Activated T-helper 17 cell treated with anti-CD3 and anti-CD28 coated beads, Interleukin-2, amount 50 U/mL, for 72 hours (primary cell): ENCODE measurements around the gene EYA3. TPM values are rescaled to one million over a fixed set of nuclear protein-coding genes. Genes with fewer than 3 reads are reported as not detected.

ENCODE experiments used
- ATAC-seq: fragments of 150-1000 bp; cut with Tn5 transposase; replicated peaks from 2 replicates; pipeline ENCODE4 v1.10.0; 2021; ENCODE audit warnings: mild to moderate bottlenecking, moderate library complexity
- H3K27ac Mint-ChIP-seq: one replicate; pipeline ENCODE4 v1.8.0; 2022; ENCODE audit warnings: mixed read lengths
- H3K27me3 Mint-ChIP-seq: one replicate; pipeline ENCODE4 v1.8.0; 2022; ENCODE audit warnings: mixed read lengths
- H3K36me3 Mint-ChIP-seq: one replicate; pipeline ENCODE4 v1.8.0; 2022; ENCODE audit warnings: low read depth, mild to moderate bottlenecking, mixed read lengths
- H3K4me1 Mint-ChIP-seq: one replicate; pipeline ENCODE4 v1.8.0; 2022; ENCODE audit warnings: mixed read lengths
- H3K4me3 Mint-ChIP-seq: one replicate; pipeline ENCODE4 v1.8.0; 2022; ENCODE audit warnings: mild to moderate bottlenecking, mixed read lengths
- H3K9me3 Mint-ChIP-seq: one replicate; pipeline ENCODE4 v1.8.0; 2022; ENCODE audit warnings: mixed read lengths
- total RNA-seq, 2 donors: library from RNA; stranded (reverse); gene quantifications; one replicate each; pipeline ENCODE4 v1.2.3, GENCODE V29; 2022

Gene EYA3, protein sequence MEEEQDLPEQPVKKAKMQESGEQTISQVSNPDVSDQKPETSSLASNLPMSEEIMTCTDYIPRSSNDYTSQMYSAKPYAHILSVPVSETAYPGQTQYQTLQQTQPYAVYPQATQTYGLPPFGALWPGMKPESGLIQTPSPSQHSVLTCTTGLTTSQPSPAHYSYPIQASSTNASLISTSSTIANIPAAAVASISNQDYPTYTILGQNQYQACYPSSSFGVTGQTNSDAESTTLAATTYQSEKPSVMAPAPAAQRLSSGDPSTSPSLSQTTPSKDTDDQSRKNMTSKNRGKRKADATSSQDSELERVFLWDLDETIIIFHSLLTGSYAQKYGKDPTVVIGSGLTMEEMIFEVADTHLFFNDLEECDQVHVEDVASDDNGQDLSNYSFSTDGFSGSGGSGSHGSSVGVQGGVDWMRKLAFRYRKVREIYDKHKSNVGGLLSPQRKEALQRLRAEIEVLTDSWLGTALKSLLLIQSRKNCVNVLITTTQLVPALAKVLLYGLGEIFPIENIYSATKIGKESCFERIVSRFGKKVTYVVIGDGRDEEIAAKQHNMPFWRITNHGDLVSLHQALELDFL
- 10 to 100 TPM; 33.7 to 40.8 TPM for total RNA-seq

DNA sequence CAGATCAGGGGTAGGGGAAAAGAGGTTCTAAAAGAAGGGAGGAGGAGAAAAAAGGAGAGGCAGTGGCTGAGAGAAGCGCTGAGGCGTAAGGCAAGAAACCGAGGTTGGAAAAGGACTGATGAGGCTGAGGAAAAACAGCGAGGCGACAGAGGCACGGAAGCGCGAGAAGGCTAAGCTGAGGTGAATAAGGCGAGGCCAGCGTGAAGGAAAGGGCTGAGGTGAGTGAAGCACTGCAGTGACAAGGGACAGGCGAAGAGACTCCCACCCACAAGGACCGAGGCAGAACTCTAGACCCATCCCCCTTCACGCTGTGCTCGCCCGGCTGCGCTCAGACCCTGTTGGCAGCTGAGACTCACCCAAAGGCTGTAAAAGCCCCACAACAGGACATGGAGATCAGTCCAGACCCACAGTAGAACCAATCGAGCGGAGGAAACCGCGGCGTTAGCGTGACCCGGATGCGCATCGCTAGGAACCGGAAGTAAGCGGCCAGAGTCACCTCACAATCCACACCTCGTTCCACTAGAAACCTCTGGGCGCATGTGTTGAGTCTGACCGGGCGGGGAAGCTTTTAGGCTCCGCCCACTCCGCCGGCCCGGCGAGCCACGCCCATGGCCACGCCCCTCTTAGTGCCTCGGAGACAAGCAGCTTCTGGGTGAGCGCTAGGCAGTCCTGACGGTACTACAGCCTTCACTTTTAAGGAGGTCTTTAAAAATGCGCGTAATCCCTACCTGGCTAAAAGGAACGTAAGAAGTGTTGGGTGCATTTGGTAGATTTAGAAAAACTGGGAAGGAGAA, at the start of gene EYA3:
TSS of gene EYA3 (minus strand) at position 443 of the 794 bp plus-strand sequence. CDS start 30,584 bp downstream, outside the sequence.
- ATAC-seq = peak; percentile 95
- H3K36me3 Mint-ChIP-seq = no peaks in the 10 kb centered on the region

DNA sequence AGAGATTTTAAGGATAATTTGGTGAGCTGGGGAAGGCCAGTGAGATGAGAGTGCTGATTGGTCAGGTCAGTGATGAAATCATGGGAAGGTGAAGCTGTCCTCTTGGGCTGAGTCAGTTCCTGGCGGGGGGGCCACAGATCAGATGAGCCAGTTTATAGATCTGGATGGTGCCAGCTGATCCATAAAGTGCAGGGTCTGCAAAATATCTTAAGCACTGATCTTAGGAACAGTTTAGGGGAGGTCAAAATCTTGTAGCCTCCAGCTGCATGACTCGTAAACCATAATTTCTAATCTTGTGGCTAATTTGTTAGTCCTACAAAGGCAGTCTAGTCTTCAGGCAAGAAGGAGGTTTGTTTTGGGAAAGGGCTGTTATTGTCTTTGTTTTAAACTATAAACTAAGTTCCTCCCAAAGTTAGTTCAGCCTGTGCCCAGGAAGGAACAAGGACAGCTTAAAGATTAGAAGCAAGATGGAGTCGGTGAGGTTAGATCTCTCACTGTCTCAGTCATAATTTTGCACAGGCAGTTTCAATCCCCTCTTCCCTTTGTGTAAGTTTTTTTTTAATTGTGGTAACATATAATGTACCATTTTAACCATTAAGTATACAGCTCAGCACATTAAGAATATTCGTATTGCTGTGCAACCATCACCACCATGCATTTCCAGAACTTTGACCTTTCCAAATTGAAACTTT, 48.7 kb upstream of the EYA3 start:
- peaks cover 6% of the 10 kb centered on the region for H3K4me1 Mint-ChIP-seq
- peaks cover 13% of the 10 kb centered on the region for H3K27me3 Mint-ChIP-seq
- no peaks in the 10 kb centered on the region for H3K9me3 Mint-ChIP-seq
- H3K27ac Mint-ChIP-seq = no peak overlapping the region
- ATAC-seq = no peak
- H3K36me3 Mint-ChIP-seq = no peaks in the 10 kb centered on the region
- no peak overlapping the region for H3K4me3 Mint-ChIP-seq

More for the DNA sequence above, at the start of gene EYA3:
- H3K27me3 Mint-ChIP-seq = no peaks in the 10 kb centered on the region
- peak within 1 kb of the TSS; percentile 99 for H3K4me3 Mint-ChIP-seq
- H3K9me3 Mint-ChIP-seq = no peaks in the 10 kb centered on the region
- peaks cover 23% of the 10 kb centered on the region for H3K4me1 Mint-ChIP-seq
- peak within 1 kb of the TSS; percentile 96 for H3K27ac Mint-ChIP-seq

DNA sequence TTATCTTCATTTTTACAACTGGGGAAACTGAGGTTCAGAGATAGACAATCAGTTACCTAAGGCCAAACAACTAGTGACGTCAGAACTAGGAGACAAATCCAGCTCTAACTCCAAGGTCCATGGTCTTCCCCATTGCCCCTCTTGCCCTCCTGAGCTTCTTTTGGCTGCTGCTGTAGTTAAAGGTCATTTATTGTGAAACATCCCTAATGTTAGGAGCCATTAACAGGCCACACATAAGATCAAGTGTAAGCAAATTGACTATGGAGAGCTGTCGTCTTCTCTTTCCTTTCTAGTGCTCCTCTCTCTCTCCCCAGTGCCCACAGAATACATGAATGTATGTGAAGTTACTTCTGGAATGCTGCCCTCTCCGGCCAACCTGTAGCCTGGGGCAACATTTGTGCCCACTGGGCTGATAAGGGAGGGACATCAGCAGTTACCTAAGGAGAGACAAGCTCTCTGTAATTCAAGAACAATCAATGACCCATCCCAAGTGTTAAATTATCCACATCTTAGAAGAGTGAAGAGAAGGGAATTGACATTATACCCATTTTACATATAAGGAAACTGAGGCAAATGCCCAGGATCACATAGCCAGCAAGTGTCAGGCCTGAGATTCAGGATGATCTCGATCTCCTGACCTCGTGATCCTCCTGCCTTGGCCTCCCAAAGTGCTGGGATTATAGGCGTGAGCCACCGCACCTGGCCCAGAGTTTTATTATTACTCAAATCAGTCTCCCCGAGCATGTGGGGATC, 47.9 kb upstream of the EYA3 start:
- peaks cover 13% of the 10 kb centered on the region for H3K27me3 Mint-ChIP-seq
- ATAC-seq = no peak

DNA sequence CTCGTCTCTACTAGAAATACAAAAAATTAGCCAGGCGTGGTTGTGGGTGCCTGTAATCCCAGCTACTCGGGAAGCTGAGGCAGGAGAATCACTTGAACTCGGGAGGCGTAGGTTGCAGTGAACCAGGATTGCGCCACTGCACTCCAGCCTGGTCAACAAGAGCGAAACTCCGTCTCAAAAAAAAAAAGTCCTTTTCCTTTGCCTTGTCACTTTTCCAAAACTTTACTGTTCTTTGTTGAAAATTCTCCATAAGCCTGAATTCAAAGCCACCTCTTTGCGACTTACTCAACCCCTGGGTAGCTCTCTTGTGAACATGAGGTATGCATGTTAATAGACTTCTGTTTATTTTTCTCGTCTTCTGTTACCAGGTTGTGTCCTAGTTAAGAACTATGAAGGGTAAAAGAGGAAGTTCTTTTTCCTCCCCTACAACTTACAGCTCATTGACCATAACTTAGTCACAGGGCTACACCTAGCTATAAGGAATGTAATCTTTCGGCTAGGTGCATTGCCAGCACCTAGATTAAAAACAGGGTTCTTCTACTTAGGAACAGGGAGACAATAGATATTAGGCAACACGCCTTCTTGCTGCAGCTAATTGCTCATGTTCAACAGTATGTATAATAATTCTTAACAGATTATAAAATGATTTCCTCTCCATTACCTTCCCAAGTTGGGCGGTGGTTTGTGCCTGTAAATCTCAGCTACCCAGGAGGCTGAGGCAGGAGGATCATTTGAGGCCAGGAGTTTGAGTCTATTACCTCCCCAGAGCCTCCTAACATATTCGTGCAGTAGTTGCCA, 47.2 kb upstream of the EYA3 start:
- Mint-ChIP-seq H3K27me3 (peaks cover 13% of the 10 kb centered on the region), H3K9me3 (no peaks in the 10 kb centered on the region), H3K36me3 (no peaks in the 10 kb centered on the region), H3K4me1 (peaks cover 6% of the 10 kb centered on the region), H3K4me3 (no peak overlapping the region), H3K27ac (no peak overlapping the region)
- ATAC-seq = no peak

More for the DNA sequence above, 47.9 kb upstream of the EYA3 start:
- Mint-ChIP-seq H3K36me3 (no peaks in the 10 kb centered on the region), H3K9me3 (no peaks in the 10 kb centered on the region), H3K4me1 (peaks cover 6% of the 10 kb centered on the region), H3K4me3 (no peak overlapping the region), H3K27ac (no peak overlapping the region)

DNA sequence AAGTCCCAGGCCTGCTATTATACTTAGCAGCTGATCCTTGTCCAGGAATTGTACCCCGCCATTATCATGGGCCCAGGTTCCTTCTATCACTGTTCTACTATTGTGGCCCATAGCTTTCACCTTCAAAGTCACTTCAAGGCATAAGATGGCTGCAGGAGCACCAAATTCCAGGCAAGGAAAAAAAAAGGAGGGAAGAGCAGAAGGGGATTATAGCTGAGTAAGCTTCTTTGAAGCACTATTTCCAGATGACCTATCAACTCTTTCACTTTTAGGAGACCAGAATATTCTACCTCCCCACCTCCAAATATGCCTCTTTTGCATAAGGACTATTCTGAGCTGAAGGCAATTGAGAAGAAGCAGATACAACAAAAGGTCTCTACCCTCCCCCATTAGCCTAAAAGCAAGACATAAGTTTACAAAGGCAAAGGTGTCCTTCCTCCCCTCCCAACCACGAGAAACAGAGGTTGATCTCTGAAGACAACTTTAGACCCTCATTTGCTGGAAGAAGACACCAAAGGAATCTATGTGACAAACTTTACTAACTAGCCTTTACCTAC, 46.3 kb upstream of the EYA3 start:
- ATAC-seq = no peak
- Mint-ChIP-seq H3K4me3 (no peak overlapping the region), H3K27me3 (peaks cover 13% of the 10 kb centered on the region), H3K4me1 (peaks cover 6% of the 10 kb centered on the region), H3K36me3 (no peaks in the 10 kb centered on the region), H3K27ac (no peak overlapping the region), H3K9me3 (no peaks in the 10 kb centered on the region)

DNA sequence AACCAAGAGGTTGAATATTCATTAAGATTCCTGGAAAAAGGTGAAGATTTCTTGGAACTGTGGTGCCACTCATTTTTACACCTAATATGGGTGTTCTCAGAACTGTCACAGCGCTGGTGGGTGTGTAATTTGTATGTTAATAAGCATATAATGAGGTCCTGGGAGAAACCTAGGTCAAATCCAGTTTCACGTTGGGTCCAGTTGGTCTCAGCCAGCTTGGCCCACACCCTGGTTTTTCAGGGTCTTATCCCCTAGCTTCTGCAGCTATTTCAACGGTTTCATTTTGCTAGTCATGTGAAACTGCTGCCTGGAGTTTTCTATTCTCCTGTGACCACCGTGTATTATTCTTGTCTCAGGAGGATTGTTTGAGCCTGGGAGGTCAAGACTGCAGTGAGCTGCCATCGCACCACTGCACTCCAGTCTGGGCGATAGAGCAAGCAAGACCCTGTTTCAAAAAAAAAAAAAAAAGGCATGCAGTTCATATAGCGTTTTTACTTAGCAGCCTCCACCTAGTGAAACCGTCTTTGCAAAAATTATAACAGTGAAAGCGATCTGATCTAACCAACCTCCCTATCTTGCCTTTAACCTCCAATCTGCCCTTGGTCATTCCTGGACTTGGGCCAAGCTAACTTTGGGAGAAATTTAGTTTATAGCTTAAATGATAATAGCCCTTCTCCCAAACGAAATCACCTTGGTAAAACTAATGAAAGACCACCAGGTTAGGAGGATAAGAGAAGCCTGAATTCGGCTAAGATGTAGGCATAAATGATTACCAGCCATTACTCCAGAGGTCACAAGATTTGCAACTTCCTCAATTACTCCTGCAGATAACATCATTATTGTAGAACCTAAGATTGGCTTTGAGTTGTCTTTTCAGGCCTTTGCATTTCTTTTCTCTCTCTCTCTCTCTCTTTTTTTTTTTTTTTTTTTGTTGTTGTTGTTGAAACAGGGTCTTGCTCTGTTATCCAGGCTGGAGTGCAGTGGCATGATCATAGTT, 44.1 kb upstream of the EYA3 start:
- ATAC-seq = no peak
- no peaks in the 10 kb centered on the region for H3K9me3 Mint-ChIP-seq
- no peaks in the 10 kb centered on the region for H3K4me1 Mint-ChIP-seq
- no peak overlapping the region for H3K4me3 Mint-ChIP-seq
- H3K27ac Mint-ChIP-seq = no peak overlapping the region
- H3K27me3 Mint-ChIP-seq = peaks cover 12% of the 10 kb centered on the region
- H3K36me3 Mint-ChIP-seq = no peaks in the 10 kb centered on the region

DNA sequence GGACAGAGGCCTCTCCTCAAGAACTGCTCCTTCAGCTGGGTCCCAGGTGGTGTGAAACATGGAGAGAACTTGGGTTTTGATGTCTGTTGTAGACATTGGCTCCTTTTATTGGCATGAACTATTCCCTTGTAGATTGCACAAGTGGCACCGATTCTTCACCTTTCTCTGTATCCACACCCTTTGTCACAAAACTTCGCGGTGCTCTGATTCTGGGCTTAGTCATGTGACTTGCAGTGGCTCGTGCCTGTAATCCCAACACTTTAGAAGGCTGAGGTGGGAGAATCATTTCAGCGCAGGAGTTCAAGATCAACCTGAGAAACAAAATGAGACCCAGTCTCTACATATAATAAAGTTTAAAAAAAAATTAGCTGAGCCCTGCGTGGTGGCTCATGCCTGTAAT, 42.5 kb upstream of the EYA3 start:
- no peak for ATAC-seq
- H3K27me3 Mint-ChIP-seq = peaks cover 16% of the 10 kb centered on the region
- H3K36me3 Mint-ChIP-seq = no peaks in the 10 kb centered on the region
- H3K4me1 Mint-ChIP-seq = no peaks in the 10 kb centered on the region
- no peak overlapping the region for H3K27ac Mint-ChIP-seq
- H3K9me3 Mint-ChIP-seq = no peaks in the 10 kb centered on the region
- H3K4me3 Mint-ChIP-seq = no peak overlapping the region

DNA sequence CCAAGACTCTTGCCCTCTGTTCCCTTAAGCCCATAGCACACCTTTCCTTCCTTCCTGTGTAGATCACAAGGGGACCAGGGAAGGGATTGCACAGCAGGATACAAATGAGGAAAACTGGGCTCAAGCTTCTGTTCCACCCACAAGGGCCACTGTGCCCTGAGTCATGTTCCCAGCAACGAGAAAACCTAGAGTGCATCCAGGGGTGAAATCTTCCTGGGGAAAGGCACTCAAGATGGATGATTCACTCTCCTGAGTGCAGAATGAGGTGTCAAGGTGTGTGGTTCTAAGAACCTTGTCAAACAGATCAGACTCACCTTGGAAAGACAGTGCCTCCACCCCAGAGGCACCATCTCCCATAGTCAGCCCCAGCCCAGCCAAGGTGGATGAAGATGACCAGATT, 40.7 kb upstream of the EYA3 start:
- no peak overlapping the region for H3K27ac Mint-ChIP-seq

DNA sequence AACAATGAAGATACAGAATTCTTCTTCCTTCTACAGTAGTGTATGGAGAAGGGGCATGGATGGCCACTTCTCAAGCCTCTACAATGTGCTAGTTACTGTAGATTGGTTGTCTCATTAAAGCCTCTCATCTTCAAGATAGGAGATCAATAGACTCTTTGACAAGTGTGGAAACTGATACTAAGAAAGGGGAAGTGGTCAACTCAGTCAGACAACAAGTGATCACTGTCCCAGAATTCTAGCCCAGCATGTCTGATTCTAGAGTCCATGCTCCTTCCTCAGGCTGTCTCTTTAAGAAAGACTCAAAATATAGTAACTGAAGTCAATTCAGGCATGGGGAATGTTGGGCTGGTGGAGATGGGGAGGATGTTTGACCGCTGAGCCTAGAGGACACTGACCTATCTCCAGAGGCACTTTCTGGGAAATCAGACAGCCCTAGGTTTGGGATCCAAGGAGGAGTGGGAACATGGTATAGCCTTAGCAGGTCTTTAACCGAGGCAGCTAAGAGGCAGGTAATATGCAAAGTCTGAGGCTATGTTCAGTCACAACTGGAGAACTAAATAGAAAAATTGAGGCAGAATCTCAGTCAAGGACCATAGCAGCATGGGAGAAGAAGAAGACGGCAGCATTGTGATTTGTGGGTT, 39.3 kb upstream of the EYA3 start:
- Mint-ChIP-seq H3K27ac (no peak overlapping the region), H3K27me3 (peaks cover 14% of the 10 kb centered on the region), H3K9me3 (no peaks in the 10 kb centered on the region), H3K36me3 (no peaks in the 10 kb centered on the region), H3K4me1 (no peaks in the 10 kb centered on the region), H3K4me3 (no peak overlapping the region)
- peak; percentile 14 for ATAC-seq

More for the DNA sequence above, 40.7 kb upstream of the EYA3 start:
- H3K36me3 Mint-ChIP-seq = no peaks in the 10 kb centered on the region
- no peaks in the 10 kb centered on the region for H3K4me1 Mint-ChIP-seq
- no peak overlapping the region for H3K4me3 Mint-ChIP-seq
- H3K27me3 Mint-ChIP-seq = peaks cover 14% of the 10 kb centered on the region
- peak; percentile 11 for ATAC-seq
- no peaks in the 10 kb centered on the region for H3K9me3 Mint-ChIP-seq

DNA sequence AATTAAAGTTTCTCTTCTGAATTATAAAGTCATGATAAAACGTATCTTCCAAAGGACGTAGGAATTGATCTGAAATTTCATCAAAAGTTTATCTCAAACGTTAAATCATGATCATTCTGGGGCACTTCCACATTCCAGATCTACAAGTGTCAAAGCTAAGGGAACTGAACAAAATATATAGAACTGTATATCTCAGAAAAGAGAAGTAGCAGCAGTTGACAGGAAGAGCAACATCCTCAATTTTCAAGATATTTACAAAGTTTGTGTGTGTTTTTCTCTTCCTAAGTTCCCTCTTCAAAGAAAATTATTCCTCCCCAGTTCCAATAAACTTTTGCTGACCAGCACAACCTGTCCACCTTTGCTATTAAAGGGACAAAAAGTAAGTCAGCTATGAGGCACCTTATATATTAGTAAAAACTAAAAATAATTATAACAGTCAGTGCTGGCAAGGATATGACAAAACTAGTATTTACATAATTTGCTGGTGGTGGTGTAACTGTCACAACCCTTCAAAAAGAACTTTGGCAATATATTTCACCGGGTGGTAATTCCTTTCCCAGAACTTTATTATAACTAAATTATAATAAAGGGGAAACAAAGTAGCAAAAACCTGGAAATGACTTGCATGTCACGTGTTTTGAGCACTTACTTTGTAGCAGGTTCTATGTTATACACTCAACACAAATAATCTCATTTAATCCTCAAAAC, 38.5 kb upstream of the EYA3 start:
- ATAC-seq = no peak
- H3K9me3 Mint-ChIP-seq = no peaks in the 10 kb centered on the region
- no peaks in the 10 kb centered on the region for H3K4me1 Mint-ChIP-seq
- no peaks in the 10 kb centered on the region for H3K36me3 Mint-ChIP-seq
- no peak overlapping the region for H3K27ac Mint-ChIP-seq
- peaks cover 14% of the 10 kb centered on the region for H3K27me3 Mint-ChIP-seq
- no peak overlapping the region for H3K4me3 Mint-ChIP-seq

DNA sequence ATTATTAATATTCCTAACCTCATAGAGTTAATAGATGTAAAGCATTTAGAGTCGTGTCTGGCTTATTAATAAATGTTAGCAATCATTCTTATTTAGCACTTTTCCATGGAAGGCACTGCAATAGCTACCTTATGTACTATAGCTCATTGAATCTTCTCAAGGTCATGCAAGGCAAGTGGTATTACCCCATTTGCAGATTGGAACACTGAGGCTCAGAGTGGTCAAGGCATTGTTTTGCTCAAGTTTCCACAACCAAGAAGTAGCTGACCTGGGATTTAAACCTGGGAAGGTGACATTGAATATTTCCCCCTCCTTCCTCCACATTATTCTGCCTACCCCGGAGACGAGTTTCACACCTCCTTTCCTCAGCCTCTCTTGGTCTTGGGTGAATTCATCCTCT, 37.8 kb upstream of the EYA3 start:
- H3K4me1 Mint-ChIP-seq = no peaks in the 10 kb centered on the region
- H3K4me3 Mint-ChIP-seq = no peak overlapping the region
- H3K27ac Mint-ChIP-seq = no peak overlapping the region
- peaks cover 14% of the 10 kb centered on the region for H3K27me3 Mint-ChIP-seq
- no peaks in the 10 kb centered on the region for H3K36me3 Mint-ChIP-seq
- H3K9me3 Mint-ChIP-seq = no peaks in the 10 kb centered on the region
- ATAC-seq = no peak
